ENCODE results near the gene SGCD. TPM values are rescaled to one million over a fixed set of nuclear protein-coding genes. Genes with fewer than 3 reads are reported as not detected.

Gene SGCD
- total and polyA plus RNA-seq, 9 of the 15 experiments (the other 6 are each of a cell fraction or from before 2014, with no cell fraction given), result not detected

DNA sequence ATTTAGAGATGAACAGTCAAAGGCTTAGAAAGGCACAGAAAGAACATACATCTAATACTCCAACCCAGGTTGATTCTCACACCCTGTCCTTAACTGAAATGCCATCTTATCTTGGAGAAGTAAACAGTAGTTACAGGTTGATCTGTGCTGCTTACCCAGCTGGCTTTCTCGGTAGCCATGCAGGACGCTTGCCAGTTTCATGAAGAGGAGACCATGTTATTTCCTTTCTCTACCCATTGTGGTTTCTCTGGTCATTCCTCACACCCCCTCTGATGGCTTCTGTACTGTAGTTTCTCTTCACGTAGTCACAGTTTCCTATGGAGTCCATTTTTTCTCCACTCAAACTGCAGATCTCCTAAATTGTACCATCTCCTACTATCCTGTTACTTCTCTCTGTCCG is 206.0 kb downstream of the SGCD start:
- BruUV-seq (replicated peaks), result no TSS peak
- TF ChIP-seq NEUROD1 (IDR thresholded peaks at IDR 0.05; ENCODE audit: borderline replicate concordance, low read depth, low read length, partially characterized antibody), result no peak
- TF ChIP-seq, protein P1, sequence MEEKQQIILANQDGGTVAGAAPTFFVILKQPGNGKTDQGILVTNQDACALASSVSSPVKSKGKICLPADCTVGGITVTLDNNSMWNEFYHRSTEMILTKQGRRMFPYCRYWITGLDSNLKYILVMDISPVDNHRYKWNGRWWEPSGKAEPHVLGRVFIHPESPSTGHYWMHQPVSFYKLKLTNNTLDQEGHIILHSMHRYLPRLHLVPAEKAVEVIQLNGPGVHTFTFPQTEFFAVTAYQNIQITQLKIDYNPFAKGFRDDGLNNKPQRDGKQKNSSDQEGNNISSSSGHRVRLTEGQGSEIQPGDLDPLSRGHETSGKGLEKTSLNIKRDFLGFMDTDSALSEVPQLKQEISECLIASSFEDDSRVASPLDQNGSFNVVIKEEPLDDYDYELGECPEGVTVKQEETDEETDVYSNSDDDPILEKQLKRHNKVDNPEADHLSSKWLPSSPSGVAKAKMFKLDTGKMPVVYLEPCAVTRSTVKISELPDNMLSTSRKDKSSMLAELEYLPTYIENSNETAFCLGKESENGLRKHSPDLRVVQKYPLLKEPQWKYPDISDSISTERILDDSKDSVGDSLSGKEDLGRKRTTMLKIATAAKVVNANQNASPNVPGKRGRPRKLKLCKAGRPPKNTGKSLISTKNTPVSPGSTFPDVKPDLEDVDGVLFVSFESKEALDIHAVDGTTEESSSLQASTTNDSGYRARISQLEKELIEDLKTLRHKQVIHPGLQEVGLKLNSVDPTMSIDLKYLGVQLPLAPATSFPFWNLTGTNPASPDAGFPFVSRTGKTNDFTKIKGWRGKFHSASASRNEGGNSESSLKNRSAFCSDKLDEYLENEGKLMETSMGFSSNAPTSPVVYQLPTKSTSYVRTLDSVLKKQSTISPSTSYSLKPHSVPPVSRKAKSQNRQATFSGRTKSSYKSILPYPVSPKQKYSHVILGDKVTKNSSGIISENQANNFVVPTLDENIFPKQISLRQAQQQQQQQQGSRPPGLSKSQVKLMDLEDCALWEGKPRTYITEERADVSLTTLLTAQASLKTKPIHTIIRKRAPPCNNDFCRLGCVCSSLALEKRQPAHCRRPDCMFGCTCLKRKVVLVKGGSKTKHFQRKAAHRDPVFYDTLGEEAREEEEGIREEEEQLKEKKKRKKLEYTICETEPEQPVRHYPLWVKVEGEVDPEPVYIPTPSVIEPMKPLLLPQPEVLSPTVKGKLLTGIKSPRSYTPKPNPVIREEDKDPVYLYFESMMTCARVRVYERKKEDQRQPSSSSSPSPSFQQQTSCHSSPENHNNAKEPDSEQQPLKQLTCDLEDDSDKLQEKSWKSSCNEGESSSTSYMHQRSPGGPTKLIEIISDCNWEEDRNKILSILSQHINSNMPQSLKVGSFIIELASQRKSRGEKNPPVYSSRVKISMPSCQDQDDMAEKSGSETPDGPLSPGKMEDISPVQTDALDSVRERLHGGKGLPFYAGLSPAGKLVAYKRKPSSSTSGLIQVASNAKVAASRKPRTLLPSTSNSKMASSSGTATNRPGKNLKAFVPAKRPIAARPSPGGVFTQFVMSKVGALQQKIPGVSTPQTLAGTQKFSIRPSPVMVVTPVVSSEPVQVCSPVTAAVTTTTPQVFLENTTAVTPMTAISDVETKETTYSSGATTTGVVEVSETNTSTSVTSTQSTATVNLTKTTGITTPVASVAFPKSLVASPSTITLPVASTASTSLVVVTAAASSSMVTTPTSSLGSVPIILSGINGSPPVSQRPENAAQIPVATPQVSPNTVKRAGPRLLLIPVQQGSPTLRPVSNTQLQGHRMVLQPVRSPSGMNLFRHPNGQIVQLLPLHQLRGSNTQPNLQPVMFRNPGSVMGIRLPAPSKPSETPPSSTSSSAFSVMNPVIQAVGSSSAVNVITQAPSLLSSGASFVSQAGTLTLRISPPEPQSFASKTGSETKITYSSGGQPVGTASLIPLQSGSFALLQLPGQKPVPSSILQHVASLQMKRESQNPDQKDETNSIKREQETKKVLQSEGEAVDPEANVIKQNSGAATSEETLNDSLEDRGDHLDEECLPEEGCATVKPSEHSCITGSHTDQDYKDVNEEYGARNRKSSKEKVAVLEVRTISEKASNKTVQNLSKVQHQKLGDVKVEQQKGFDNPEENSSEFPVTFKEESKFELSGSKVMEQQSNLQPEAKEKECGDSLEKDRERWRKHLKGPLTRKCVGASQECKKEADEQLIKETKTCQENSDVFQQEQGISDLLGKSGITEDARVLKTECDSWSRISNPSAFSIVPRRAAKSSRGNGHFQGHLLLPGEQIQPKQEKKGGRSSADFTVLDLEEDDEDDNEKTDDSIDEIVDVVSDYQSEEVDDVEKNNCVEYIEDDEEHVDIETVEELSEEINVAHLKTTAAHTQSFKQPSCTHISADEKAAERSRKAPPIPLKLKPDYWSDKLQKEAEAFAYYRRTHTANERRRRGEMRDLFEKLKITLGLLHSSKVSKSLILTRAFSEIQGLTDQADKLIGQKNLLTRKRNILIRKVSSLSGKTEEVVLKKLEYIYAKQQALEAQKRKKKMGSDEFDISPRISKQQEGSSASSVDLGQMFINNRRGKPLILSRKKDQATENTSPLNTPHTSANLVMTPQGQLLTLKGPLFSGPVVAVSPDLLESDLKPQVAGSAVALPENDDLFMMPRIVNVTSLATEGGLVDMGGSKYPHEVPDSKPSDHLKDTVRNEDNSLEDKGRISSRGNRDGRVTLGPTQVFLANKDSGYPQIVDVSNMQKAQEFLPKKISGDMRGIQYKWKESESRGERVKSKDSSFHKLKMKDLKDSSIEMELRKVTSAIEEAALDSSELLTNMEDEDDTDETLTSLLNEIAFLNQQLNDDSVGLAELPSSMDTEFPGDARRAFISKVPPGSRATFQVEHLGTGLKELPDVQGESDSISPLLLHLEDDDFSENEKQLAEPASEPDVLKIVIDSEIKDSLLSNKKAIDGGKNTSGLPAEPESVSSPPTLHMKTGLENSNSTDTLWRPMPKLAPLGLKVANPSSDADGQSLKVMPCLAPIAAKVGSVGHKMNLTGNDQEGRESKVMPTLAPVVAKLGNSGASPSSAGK (IDR thresholded peaks at IDR 0.05), result no peak
- TF ChIP-seq, protein P2, sequence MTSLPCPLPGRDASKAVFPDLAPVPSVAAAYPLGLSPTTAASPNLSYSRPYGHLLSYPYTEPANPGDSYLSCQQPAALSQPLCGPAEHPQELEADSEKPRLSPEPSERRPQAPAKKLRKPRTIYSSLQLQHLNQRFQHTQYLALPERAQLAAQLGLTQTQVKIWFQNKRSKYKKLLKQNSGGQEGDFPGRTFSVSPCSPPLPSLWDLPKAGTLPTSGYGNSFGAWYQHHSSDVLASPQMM (CRISPR knock-in tag; IDR thresholded peaks at IDR 0.05), result no peak
- no peak for TF ChIP-seq ZNF224 (CRISPR knock-in tag; IDR thresholded peaks at IDR 0.05)
- TF ChIP-seq ZC3H4 (CRISPR knock-in tag; IDR thresholded peaks at IDR 0.05; ENCODE audit: borderline replicate concordance), result no peak
- no peak for TF ChIP-seq SMARCC2 (IDR thresholded peaks at IDR 0.05; ENCODE audit: low read depth)
- TF ChIP-seq DNMT1 (IDR thresholded peaks at IDR 0.05), result no peak
- TF ChIP-seq, protein P3, sequence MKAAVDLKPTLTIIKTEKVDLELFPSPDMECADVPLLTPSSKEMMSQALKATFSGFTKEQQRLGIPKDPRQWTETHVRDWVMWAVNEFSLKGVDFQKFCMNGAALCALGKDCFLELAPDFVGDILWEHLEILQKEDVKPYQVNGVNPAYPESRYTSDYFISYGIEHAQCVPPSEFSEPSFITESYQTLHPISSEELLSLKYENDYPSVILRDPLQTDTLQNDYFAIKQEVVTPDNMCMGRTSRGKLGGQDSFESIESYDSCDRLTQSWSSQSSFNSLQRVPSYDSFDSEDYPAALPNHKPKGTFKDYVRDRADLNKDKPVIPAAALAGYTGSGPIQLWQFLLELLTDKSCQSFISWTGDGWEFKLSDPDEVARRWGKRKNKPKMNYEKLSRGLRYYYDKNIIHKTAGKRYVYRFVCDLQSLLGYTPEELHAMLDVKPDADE (conservative IDR thresholded peaks at IDR 0.05; ENCODE audit: control insufficient read depth, low read depth, low read length), result no peak
- no peak for TF ChIP-seq TARDBP (IDR thresholded peaks at IDR 0.05)

More for the DNA sequence above, 206.0 kb downstream of the SGCD start:
- no peak for FAIRE-seq
- Histone ChIP-seq H3K9me1 (ENCODE audit: control insufficient read depth, insufficient read depth, low read length) (no peaks in the 10 kb centered on the region), H2AFZ (ENCODE audit: low read depth, low read length) (no peak overlapping the region), H3K36me3 (ENCODE audit: control insufficient read depth, insufficient read depth, low read length) (no peaks in the 10 kb centered on the region), H3K4me2 (ENCODE audit: insufficient read depth, low read length) (no peak overlapping the region), H3K9me3 (replicated peaks; ENCODE audit: control insufficient read depth, insufficient read depth, low read depth, low read length) (no peaks in the 10 kb centered on the region), H3K27me3 (ENCODE audit: control insufficient read depth in 2 of 2, insufficient read depth in 2 of 2, low read length in 2 of 2) (no peaks in the 10 kb centered on the region), H3K27ac (ENCODE audit: extremely low read depth, low read depth, low read length) (no peak overlapping the region), H3K79me2 (ENCODE audit: control insufficient read depth, insufficient read depth, low read length) (no peaks in the 10 kb centered on the region), H3K9ac (ENCODE audit: insufficient read depth in 1 of 2, low read depth in 2 of 2, low read length in 2 of 2) (no peak overlapping the region), H3K4me1 (replicated peaks in 1 of 2; ENCODE audit: control insufficient read depth in 2 of 2, insufficient read depth in 2 of 2, low read length in 2 of 2) (no peaks in the 10 kb centered on the region), H4K20me1 (replicated peaks; ENCODE audit: control insufficient read depth, insufficient read depth, low read length) (no peaks in the 10 kb centered on the region), H3K4me3 (no peak overlapping the region)
- no peak for ATAC-seq
- ChIA-PET CTCF (ENCODE audit: low intra/inter-chr PET ratio) (no interaction called here), POLR2A (no interaction called here)
- in situ Hi-C loops (cut with MboI), result no loop called here
- WGBS (ENCODE audit: insufficient coverage, low coverage, missing lambda C conversion rate), result 0% methylated on average over 4 of the region's 4 CpGs
- intact Hi-C loops (cut with micrococcal nuclease), result no loop called here
- no peak for DNase-seq (ENCODE audit: extremely low read depth in 1 of 4, low spot score in 3 of 4)
